ENCODE measurements around the gene YIPF1.
"Not testable (repeated sequence)": the region's sequence is repeated elsewhere in the genome, so short reads cannot be mapped to it uniquely, and the experiment has no call there.

YIPF1 gene

DNA sequence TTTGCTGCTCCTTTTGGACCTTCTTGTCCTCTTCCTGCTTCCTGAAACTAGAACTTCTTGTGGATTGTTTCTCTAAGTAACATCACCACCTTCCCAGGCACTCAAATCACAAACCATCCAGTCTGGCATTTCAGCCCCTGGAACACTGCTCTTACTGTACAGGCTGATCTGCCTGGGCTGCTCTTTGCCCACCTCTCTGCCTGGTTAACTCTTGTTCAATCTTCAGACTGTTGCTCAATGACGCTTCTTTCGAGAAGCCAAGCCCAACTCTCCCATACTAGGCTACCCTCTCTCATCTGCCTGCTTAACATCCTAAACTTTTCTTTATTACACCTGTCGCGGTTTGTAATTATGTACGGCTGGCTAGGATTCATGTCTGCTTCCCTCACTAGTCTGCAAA is 5.0 kb upstream of the YIPF1 start:
- DNase-seq (ENCODE audit: low spot score): no peak

DNA sequence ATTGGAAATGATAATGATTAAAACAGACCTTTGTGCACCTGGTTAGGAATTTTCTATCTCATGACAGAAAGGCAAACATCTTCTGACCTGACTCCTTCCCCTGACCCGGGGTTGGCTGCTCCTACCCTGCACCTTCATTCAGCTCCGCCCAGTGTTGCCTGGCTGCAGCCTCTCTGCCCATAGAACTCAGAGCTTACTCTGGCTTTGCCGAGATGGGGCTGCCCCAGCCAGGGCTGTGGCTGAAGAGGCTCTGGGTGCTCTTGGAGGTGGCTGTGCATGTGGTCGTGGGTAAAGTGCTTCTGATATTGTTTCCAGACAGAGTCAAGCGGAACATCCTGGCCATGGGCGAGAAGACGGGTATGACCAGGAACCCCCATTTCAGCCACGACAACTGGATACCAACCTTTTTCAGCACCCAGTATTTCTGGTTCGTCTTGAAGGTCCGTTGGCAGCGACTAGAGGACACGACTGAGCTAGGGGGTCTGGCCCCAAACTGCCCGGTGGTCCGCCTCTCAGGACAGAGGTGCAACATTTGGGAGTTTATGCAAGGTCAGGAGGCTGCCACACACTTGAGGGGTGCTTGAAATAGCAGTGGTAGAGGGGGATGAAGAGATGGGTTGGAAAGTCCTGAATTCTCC is 4.5 kb upstream of the YIPF1 start, which contains the start of gene DIO1:
DIO1 (plus strand) TSS at position 189 of the 638 bp plus-strand sequence; CDS start at position 213, 24 bp downstream.
- no peak for DNase-seq (ENCODE audit: low spot score)

DNA sequence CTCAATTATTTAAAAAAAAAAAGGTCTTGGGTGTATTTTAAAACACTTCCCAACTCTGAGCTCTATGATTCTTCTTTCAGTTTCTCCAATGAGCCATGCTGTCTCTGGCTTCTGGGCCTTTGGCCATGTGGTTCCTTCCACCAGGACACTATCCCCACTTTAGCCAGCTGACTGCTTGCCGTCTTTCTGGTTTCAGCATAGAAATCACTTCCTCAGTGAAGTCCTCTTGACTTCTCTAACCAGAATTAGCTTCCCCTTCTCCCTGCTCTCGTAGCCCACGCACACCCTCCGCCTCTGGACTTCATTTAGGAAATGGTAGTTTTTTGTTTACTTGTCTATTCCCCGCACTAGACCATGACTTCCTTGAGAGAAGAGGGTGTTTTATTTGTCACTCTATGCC is 3.3 kb upstream of the YIPF1 start:
- DNase-seq (ENCODE audit: low spot score): no peak

DNA sequence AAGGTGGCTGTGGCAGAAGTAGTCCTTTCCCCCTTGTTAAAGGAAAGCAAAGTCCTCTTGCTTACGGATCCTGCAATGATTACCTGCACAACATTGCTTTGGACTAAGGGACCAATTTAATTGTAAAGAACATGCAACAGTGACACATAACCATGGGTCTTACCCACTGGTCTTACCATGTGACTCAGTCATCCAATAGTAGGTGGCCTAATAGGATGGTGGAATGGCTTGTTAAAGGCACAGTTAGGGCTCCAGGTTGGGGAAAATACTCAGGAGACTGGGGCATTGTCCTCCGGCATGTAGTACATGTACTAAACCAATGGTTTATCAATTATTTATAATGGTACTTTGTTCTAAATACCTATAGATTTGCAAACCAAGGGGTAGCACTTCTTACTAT is 2.1 kb upstream of the YIPF1 start:
- DNase-seq (ENCODE audit: low spot score): no peak

DNA sequence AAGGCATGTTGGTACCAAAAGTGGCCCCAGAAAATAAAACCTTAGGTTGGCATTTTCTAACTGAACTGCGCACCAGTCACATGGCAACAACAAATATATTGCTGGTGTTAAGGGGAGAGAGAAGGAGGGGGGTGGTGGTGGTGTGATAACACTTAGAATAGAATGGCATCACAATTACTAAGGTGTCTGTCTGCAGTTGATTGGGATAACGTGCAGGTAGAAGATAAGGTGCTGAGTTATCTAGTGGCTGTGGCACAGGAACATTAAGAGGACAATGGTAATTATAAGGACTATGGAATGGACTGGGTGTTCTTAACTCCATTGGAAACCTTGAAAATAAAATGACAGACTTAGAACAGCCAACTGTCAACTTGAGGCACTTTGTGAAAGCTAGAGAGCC is 1.4 kb upstream of the YIPF1 start:
- no peak for DNase-seq (ENCODE audit: low spot score)

DNA sequence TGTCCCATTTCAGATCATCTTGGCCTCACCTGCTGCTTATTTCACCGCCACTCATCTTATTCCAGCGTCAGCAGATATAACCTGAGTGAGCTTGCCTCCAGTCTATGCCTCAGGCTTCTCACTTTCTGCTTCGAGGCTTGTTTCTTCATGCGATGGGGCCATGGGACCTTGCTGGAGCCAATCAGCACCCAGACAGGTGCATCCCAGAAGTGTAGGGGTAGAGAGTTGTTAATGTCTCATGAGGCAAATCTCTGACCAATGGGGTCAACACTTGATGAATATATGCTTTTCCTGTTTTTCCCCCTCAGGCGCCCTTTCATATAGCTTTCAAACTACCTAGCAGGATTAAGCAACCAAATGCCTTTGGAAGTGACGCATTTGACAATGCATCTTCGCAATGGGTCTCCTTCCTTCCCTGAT is 935 bp upstream of the YIPF1 start:
- no peak for DNase-seq (ENCODE audit: low spot score)

DNA sequence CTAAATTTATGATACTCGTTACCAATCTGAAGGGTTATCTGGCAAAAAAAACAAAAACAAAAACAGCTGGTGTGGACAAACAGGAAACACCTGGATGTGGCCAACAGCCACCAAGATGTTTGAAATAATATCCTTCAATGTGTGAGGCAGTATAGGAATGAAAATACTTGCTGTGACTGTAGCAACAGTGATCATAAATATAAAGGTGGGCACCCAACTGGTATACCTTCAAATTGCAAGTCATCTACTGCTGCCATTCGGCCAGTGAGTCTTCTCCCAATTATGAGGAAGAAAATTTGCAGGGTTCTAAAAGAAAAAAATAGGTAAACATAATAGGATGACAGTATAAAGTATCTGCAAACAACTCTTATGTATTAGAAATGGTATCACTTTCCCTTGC is 916 bp downstream of the YIPF1 start:
- no peak for DNase-seq (ENCODE audit: low spot score)

DNA sequence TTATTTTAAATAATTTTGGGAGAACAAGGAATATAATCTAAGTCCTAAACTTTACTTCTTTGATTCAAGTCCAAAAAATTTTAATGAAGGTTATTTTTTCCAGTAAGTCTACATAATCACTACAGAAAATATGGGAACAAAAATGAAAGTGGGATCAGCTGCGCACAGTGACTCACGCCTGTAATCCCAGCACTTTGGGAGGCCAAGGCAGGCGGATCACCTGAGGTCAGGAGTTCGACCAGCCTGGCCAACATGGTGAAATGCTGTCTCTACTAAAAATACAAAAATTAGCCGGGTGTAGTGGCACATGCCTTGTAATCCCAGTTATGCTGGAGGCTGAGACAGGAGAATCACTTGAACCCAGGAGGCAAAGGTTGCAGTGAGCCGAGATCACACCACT is 6.0 kb downstream of the YIPF1 start:
- DNase-seq (ENCODE audit: low spot score): not testable (repeated sequence)

DNA sequence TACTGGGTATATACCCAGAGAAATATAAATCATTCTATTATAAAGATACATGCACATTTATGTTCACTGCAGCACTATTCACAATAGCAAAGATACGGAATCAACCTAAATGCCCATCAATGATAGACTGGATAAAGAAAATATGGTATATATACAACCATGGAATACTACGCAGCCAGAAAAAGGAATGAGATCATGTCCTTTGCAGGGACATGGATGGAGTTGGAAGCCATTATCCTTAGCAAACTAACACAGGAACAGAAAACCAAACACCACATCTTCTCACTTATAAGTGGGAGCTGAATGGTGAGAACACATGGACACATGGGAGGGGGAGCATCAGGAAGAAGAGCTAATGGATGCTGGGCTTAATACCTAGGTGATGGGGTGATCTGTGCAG is 7.7 kb downstream of the YIPF1 start:
- not testable (repeated sequence) for DNase-seq (ENCODE audit: low spot score)

DNA sequence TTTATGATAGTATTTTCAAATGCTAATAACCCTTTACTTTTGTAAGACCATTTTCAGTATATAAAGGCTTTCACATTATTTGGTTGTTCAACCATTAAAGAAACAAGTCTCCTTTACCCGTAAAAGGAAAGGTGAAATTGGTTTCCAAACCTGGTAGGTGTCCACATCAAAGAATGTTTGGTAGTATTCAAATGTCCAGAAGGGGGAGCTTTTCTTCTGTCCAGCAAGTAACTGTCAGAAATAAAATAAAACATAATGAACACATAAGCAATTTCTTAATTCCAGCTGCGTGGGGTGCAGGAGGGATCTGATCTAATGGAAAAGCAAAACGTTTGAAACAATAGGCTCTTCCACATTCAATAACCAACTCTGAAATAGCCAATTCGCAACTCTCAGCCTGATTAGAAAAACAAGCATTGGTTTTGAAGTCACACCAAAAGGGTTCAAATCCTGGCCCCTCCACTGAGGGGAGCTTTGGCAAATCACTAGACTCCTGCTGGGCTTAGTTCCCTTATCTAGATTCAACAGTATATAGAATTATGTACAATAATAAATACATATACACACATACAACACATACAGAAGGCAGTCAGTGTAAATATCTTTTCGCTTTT is 11.0 kb downstream of the YIPF1 start:
- DNase-seq (ENCODE audit: low spot score): peak; percentile 38

DNA sequence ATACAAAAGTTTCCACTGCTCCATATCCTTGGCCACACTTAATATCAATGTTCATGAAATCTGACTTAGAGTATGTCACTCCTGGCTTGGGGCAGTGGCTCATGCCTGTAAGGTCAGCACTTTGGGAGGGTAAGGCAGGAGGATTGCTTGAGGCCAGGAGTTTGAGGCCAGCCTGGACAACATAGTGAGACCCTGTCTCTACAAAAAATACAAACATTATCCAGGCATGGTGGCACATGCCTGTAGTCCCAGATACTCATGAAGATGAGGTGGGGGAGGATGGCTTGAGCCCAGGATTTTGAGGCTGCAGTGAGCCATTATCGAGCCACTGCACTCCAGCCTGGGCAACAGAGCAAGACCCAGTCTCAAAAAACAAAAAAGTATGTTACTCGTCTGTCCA is 14.4 kb downstream of the YIPF1 start:
- not testable (repeated sequence) for DNase-seq (ENCODE audit: low spot score)

DNA sequence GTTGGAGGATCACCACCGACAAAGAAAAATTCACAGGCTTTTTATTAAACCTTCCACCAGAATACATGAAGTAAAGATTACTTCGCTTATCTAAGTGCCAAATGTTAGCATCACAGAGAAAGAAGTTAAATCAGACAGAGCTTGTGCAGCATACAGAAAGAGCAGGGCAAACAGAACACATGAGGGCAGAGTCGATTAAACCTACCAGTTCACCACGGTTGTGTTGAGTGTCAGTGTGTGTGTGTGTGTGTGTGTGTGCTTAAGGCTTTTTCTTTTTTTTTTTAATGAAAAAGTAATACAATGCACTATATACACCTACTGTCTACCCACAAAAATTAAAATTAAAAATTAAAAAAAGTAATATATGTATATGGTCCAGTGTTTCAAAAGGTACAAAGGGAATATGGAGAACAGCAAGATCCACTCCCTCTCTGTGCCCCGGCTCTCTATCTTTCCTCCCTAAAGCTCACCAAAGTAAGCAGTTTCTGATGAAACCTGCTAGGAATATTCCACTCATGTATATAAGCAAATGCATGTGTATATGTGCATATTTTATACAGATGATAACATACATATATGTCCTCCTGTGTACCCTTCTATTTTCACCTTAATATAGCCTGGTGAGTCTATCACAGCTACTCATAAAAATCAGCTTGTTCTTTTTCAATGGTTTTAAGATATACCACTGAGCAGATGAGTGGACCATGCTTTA is 17.7 kb downstream of the YIPF1 start:
- DNase-seq (ENCODE audit: low spot score): no peak

DNA sequence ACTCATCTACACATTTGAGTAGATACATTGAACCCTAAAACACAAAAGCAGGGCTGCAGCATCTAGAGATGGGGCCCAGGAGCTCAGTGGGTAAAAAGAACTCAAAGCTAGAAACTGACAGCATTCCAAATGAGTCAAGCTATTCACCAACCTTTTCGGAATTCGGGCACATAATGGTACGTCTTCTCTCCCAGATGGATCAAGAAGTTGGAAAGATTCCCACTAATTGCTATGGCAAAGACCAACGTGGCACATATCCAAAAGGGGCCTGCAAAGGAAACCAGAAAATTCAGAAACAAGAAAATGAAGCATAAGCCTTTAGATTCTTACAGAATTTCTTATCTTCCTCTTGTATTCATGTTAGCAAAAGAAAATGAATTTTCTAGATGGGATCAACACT is 18.4 kb downstream of the YIPF1 start:
- no peak for DNase-seq (ENCODE audit: low spot score)

DNA sequence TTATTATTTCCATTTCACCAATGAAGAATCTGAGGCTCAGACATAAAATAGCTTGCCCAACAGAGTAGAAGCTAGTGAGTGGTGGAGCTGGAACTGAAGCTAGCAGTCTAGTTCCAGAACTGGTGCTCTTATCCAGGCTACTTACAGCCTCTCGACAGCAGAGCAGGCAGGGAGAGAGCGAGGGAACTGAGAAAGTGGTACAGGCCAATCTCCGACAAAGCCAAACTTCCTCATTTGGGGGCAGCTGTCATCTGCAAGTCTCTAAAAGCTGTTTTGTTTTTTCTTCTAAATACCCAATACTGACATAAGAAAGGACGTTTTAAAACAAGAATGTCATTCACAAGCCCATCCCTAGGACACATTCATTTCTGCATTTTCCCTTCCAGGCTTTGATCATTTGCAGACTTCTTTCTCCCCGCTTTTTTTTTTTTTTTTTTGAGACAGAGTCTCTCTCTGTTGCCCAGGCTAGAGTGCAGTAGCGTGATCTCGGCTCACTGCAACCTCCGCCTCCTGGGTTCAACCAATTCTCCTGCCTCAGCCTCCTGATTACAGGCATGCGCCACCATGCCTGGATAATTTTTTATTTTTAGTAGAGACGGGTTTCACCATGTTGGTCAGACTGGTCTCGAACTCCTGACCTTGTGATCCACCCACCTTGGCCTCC is 20.0 kb downstream of the YIPF1 start:
- no peak for DNase-seq (ENCODE audit: low spot score)

DNA sequence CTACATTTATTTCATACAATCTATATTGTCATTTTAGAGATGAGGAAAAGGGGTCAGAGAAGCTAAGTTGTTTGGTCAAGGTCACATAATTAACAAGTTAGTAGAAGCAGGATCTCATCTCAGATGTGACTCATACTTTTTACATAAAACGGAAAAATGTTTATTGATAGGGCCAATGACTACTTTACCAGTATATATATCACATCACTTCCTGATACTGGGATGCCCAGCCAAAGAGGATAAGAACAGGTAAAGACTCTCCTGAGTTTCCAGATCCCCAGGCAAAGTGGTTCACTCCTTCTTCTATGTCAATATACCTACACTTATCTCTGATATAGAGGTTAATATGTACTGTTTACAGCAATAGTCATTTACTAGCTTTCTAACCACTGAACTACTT is 21.0 kb downstream of the YIPF1 start:
- DNase-seq (ENCODE audit: low spot score): no peak

DNA sequence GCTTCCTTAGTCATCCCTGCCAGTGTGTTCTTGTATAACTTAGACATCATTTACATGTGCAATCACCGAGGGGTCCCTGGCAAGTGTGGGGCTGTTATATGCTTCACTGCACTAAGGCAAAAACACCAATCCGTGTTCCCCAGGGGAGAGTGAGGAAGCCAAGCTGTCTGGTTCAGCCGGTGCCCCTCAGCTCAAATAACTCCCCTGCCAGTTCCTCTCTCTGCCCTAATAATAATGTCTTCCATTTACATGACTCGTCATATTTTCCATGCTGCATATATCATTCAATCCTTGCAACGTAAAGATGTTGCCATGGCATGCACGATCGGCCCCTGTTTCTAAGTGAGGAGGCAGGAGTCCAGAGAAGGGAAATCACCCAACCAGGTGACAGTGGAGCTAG is 27.1 kb downstream of the YIPF1 start:
- DNase-seq (ENCODE audit: low spot score): peak; percentile 37

DNA sequence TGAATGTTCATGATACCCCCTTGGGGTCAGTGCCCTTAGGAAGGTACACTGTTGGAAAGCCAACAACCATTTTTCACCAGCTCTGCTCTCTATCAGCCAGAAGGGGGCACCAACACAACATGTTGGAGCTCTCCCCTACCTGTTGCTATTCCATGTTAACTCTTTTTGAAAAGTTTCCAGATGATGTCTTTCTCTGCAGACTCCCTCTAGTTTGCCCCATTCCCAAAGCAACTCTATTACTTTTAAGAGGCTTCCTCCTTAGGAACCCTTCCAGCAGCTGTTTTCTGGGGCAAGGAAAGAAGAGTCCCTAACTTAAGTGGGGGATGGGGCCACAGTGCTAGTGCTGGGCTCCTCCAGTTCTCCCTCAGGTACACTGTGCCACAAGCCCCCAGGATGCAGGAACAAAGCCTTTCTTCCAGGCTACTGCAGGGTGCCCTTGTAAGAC is 28.6 kb downstream of the YIPF1 start:
- DNase-seq (ENCODE audit: low spot score): peak; percentile 69

DNA sequence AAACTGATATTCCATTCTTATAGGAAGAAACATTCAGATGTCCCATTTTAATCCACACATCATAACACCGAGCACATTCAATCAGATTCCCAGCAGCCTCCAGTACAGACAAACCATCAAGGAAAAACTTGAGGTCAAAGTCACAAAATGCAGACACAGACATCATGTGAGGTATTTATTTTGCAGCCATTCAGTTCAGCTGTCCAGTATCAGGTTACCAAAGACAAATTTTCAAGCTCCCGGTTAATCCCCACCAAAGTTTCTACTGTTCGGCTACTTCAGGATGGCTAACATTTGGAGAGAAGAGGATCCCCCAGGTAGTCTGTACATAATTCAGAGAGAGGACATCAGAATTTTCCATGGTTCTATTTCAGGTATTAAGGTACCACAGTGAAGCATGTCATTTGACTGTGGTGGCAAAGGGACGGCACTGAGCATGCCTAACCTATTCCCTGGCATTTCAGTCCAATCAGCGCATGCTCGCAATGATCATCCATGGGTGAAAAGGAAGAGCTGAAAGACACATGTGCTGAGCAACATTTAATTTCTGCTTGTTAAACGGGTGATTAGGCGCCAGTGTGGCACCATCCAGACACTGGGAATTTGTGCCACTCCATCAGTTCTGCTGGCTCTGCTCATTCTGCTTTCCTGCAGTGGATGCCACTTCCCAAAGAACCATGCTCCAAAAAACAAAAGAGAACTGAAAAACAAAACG is 37.9 kb downstream of the YIPF1 start:
- no peak for DNase-seq (ENCODE audit: low spot score)

DNA sequence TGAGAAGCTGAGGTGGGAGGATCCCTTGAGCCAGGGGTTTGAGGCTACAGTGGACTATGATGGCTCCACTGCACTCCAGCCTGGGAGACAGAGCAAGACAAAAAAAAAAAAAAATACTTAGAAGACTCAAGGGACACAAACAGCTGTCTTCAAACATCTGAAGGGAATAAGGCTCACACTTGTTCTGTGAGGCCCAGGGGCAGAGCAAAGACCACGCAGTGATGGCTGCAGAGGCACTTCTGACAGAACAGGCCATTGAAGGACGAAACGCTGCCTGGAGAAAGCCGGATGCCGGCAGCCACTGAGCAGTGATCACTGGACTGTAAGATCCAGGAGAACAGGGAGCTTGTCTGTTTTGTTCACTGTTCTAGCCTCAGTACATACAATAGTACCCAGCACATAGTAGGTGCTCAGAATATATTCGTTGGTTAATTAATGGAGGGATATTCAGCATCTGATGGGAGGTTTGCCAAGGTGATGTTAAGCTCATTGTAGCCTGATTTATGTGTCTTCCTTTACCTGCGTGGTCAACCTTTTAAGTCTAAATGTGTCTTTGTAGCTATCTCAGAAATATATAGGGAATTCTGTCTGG is 39.4 kb downstream of the YIPF1 start:
- no peak for DNase-seq (ENCODE audit: low spot score)

DNA sequence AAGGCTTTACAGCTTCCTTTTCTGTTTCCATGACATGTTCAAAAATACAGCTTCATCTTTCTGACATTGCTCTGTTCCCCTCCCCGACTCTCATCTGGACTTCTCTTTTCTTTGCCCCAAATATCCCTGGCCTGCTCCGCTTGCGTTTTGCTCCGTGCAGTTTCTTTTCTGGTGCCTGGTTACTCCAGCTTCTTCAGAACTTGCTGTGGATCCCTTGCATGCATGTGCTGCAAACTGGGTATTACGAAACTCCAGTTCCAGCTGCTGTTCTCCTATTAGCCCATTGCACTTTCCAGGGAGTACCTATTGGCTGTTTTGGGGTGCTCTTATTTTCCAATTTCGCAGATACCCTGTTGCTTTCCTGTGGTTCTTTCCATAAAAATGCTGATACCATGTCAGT is 41.6 kb downstream of the YIPF1 start:
- no peak for DNase-seq (ENCODE audit: low spot score)

DNA sequence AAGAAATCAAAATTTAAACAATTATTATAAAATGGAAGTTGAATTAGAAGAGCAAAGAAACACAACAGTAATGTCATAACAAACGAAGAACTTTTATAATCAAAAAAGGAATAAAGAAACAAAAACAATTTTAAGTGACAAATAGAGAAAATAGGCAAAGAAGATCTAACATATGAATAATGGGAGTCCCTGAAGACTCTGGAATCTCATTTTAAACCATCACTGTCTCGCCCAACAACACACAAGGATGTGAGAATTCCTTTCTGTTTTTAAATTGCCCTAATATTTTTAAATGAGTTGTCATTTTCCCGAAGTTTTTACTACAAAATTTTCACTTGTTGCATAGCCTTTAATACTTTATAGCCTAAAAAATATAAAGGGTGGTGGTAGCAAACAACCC is 47.2 kb downstream of the YIPF1 start:
- DNase-seq (ENCODE audit: low spot score): no peak

DNA sequence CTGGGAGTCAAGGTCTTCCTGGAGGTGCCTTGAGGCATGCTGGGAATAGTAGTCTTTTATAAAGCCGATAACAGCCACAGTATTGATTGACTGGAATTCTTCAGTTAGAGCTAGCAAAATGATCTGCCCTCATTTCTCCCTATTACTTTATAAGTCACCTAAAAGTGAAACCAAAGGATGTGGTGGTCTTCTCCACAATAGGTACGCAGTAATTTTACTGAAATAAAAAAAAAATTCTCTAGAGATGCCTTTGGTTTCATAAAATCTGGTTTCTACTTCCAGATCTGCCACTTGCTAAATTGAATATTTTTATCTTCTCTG is 51.0 kb downstream of the YIPF1 start:
- DNase-seq (ENCODE audit: low spot score): no peak

Measured in D341Med (cell line).